ENCODE data around the gene PLCL2.

PLCL2 gene

GRCh38 chr3:16917980-16918682, 33.4 kb downstream of the PLCL2 start:
- H3K4me2 ChIP-seq (ENCODE audit: low read length), result no peak overlapping the region
- no peak overlapping the region for H3K4me3 ChIP-seq (ENCODE audit: low read length)
- no peaks in the 10 kb centered on the region for H4K20me1 ChIP-seq (ENCODE audit: control insufficient read depth, insufficient read depth, low read depth, low read length)
- no peak overlapping the region for H3K27ac ChIP-seq (ENCODE audit: low read depth, low read length)
- no peaks in the 10 kb centered on the region for H3K9me2 ChIP-seq (replicated peaks; ENCODE audit: control insufficient read depth, low read length)
- H3F3A ChIP-seq (ENCODE audit: control insufficient read depth, insufficient read depth), result peaks cover 2% of the 10 kb centered on the region
- peaks cover 4% of the 10 kb centered on the region; the same call in 1 of the 2 replicates for H3K36me3 ChIP-seq (ENCODE audit: control insufficient read depth, low read length)
- H3K79me2 ChIP-seq (ENCODE audit: control insufficient read depth, low read length), result peaks cover 93% of the 10 kb centered on the region
- no peaks in the 10 kb centered on the region for H3K9me3 ChIP-seq (ENCODE audit: control insufficient read depth, insufficient read depth, low read length)
- H3K27me3 ChIP-seq (ENCODE audit: control insufficient read depth, low read length), result no peaks in the 10 kb centered on the region
- H3K4me1 ChIP-seq (ENCODE audit: control insufficient read depth, low read length), result peaks cover 62% of the 10 kb centered on the region
- TF ChIP-seq CTCF (IDR thresholded peaks at IDR 0.05; ENCODE audit: low read depth, low read length, poor library complexity, severe bottlenecking), result no peak

- H3K4me2 ChIP-seq (ENCODE audit: low read length), result no peak overlapping the region
- no peaks in the 10 kb centered on the region for H3K9me2 ChIP-seq (replicated peaks; ENCODE audit: control insufficient read depth, low read length)
- peaks cover 4% of the 10 kb centered on the region; the same call in 1 of the 2 replicates for H3K36me3 ChIP-seq (ENCODE audit: control insufficient read depth, low read length)
- no peak for TF ChIP-seq CTCF (IDR thresholded peaks at IDR 0.05; ENCODE audit: low read depth, low read length, poor library complexity, severe bottlenecking)
- TF ChIP-seq EZH2phosphoT487 (IDR thresholded peaks at IDR 0.05; ENCODE audit: borderline replicate concordance, low read length), result no peak
- peaks cover 93% of the 10 kb centered on the region for H3K79me2 ChIP-seq (ENCODE audit: control insufficient read depth, low read length)
- H4K20me1 ChIP-seq (ENCODE audit: control insufficient read depth, insufficient read depth, low read depth, low read length), result no peaks in the 10 kb centered on the region
- H3F3A ChIP-seq (ENCODE audit: control insufficient read depth, insufficient read depth), result no peaks in the 10 kb centered on the region
- H3K27ac ChIP-seq (ENCODE audit: low read depth, low read length), result no peak overlapping the region
- no peaks in the 10 kb centered on the region for H3K27me3 ChIP-seq (ENCODE audit: control insufficient read depth, low read length)
- no peaks in the 10 kb centered on the region for H3K9me3 ChIP-seq (ENCODE audit: control insufficient read depth, insufficient read depth, low read length)
- no peak overlapping the region for H3K4me3 ChIP-seq (ENCODE audit: low read length)
- peaks cover 58% of the 10 kb centered on the region for H3K4me1 ChIP-seq (ENCODE audit: control insufficient read depth, low read length)
Measured at GRCh38 chr3:16918683-16919025, 33.9 kb downstream of the PLCL2 start.

GRCh38 chr3:16923112-16923511, 38.4 kb downstream of the PLCL2 start:
- Histone ChIP-seq H3K36me3 (ENCODE audit: control insufficient read depth, low read length) (no peaks in the 10 kb centered on the region), H4K20me1 (ENCODE audit: control insufficient read depth, insufficient read depth, low read depth, low read length) (peaks cover 5% of the 10 kb centered on the region; the same call in 1 of the 2 replicates), H3F3A (ENCODE audit: control insufficient read depth, insufficient read depth) (no peaks in the 10 kb centered on the region), H3K4me2 (ENCODE audit: low read length) (no peak overlapping the region), H3K4me3 (ENCODE audit: low read length) (no peak overlapping the region), H3K9me3 (ENCODE audit: control insufficient read depth, insufficient read depth, low read length) (no peaks in the 10 kb centered on the region), H3K79me2 (ENCODE audit: control insufficient read depth, low read length) (peaks cover 92% of the 10 kb centered on the region), H3K9me2 (replicated peaks; ENCODE audit: control insufficient read depth, low read length) (no peaks in the 10 kb centered on the region), H3K4me1 (ENCODE audit: control insufficient read depth, low read length) (peaks cover 41% of the 10 kb centered on the region), H3K27ac (ENCODE audit: low read depth, low read length) (no peak overlapping the region), H3K27me3 (ENCODE audit: control insufficient read depth, low read length) (no peaks in the 10 kb centered on the region)
- TF ChIP-seq CTCF (IDR thresholded peaks at IDR 0.05; ENCODE audit: low read depth, low read length, poor library complexity, severe bottlenecking), result no peak
- no peak for TF ChIP-seq EZH2phosphoT487 (IDR thresholded peaks at IDR 0.05; ENCODE audit: borderline replicate concordance, low read length)
